ENCODE results near the gene SKIDA1.

- TF ChIP-seq EZH2phosphoT487 (IDR thresholded peaks at IDR 0.05; ENCODE audit: borderline replicate concordance, low read length) (no peak), CTCF (IDR thresholded peaks at IDR 0.05; ENCODE audit: low read depth, low read length, poor library complexity, severe bottlenecking) (no peak)
Observed at GRCh38 chr10:21473541-21473940, 51.9 kb downstream of the SKIDA1 start.
